Kasumi-1 (cell line): Measurements from ENCODE around the gene RERE.
"Not testable (repeated sequence)": the region's sequence is repeated elsewhere in the genome, so short reads cannot be mapped to it uniquely, and the experiment has no call there.

Source experiments
- DNase-seq, 2 experiments: peaks; one replicate each; lab custom pipeline; 2025; lab: John Stamatoyannopoulos, UW

The RERE gene

GRCh38 chr1:8641377-8641997, 176.0 kb downstream of the RERE start:
- no peak for DNase-seq

GRCh38 chr1:8640950-8641349, 176.5 kb downstream of the RERE start:
- DNase-seq = no peak

GRCh38 chr1:8639148-8639547, 178.3 kb downstream of the RERE start:
- no peak for DNase-seq

- no peak for DNase-seq
Measured at GRCh38 chr1:8633741-8634501, 183.5 kb downstream of the RERE start.

GRCh38 chr1:8632102-8632501, 185.3 kb downstream of the RERE start:
- DNase-seq = no peak

GRCh38 chr1:8631163-8631562, 186.3 kb downstream of the RERE start:
- DNase-seq = no peak

- peak; percentile 38 to 83 for DNase-seq
Measured at GRCh38 chr1:8629241-8630091, 188.0 kb downstream of the RERE start.

- DNase-seq = no peak
Measured at GRCh38 chr1:8628606-8629005, 188.8 kb downstream of the RERE start.

- DNase-seq = no peak
Measured at GRCh38 chr1:8627728-8628127, 189.7 kb downstream of the RERE start.

GRCh38 chr1:8625981-8626898, 191.2 kb downstream of the RERE start:
- no peak for DNase-seq

GRCh38 chr1:8625491-8625890, 191.9 kb downstream of the RERE start:
- peak; percentile 6 to 34 for DNase-seq

GRCh38 chr1:8623651-8624192, 193.7 kb downstream of the RERE start:
- DNase-seq = not testable (repeated sequence)

- not testable (repeated sequence) for DNase-seq
Measured at GRCh38 chr1:8621785-8622348, 195.6 kb downstream of the RERE start.

- DNase-seq = not testable (repeated sequence)
Measured at GRCh38 chr1:8621034-8621582, 196.3 kb downstream of the RERE start.

- DNase-seq = not testable (repeated sequence)
Measured at GRCh38 chr1:8619917-8620502, 197.4 kb downstream of the RERE start.

- not testable (repeated sequence) for DNase-seq
Measured at GRCh38 chr1:8619419-8619818, 198.0 kb downstream of the RERE start.

GRCh38 chr1:8616791-8617190, 200.6 kb downstream of the RERE start:
- peak in 1 of 2 experiments; percentile 11 for DNase-seq

- not testable (repeated sequence) for DNase-seq
Measured at GRCh38 chr1:8611634-8612515, 205.6 kb downstream of the RERE start.

- DNase-seq = no peak
Measured at GRCh38 chr1:8607906-8608305, 209.5 kb downstream of the RERE start.
